ENCODE measurements around the gene ELMO1. TPM values are rescaled to one million over a fixed set of nuclear protein-coding genes. Genes with fewer than 3 reads are reported as not detected.
A peak's percentile ranks its signal among the peaks of the same experiment; 100 is the strongest.

Gene ELMO1
- total and polyA plus RNA-seq, 8 donors = 3.0 to 20.6 (median 6.6) TPM

GRCh38 chr7:36984710-36985312, 463.9 kb downstream of the ELMO1 start:
- H3K9me3 ChIP-seq = no peaks in the 10 kb centered on the region
- H3K4me3 ChIP-seq = no peak overlapping the region
- no peaks in the 10 kb centered on the region for H3K36me3 ChIP-seq
- DNase-seq (no peak), FAIRE-seq (no peak), ATAC-seq (no peak)
- H3K4me1 ChIP-seq = peaks cover 0 to 3% (median 0%) of the 10 kb centered on the region in 3 donors
- TF ChIP-seq, protein P1, sequence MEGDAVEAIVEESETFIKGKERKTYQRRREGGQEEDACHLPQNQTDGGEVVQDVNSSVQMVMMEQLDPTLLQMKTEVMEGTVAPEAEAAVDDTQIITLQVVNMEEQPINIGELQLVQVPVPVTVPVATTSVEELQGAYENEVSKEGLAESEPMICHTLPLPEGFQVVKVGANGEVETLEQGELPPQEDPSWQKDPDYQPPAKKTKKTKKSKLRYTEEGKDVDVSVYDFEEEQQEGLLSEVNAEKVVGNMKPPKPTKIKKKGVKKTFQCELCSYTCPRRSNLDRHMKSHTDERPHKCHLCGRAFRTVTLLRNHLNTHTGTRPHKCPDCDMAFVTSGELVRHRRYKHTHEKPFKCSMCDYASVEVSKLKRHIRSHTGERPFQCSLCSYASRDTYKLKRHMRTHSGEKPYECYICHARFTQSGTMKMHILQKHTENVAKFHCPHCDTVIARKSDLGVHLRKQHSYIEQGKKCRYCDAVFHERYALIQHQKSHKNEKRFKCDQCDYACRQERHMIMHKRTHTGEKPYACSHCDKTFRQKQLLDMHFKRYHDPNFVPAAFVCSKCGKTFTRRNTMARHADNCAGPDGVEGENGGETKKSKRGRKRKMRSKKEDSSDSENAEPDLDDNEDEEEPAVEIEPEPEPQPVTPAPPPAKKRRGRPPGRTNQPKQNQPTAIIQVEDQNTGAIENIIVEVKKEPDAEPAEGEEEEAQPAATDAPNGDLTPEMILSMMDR (IDR thresholded peaks at IDR 0.05) = no peak
- no peaks in the 10 kb centered on the region for H3K27me3 ChIP-seq
- H3K27ac ChIP-seq = no peak overlapping the region
- intact Hi-C loops (cut with DNase I) = loop anchor here (5.0 to 10.0 kb wide), 2 partner anchors 197 to 200 kb away; no protein-coding TSS in a partner anchor
- WGBS, 2 donors = 41 to 47% methylated on average over 6 of the region's 6 CpGs

GRCh38 chr7:36984041-36984521, 464.6 kb downstream of the ELMO1 start:
- peak in 1 of 4 donors; percentile 9 for ATAC-seq
- intact Hi-C loops (cut with DNase I) = loop anchor here in 2 of 3 donors (10.0 kb wide), 1 partner anchor 201 kb away; no protein-coding TSS in a partner anchor

GRCh38 chr7:36982766-36983165, 465.9 kb downstream of the ELMO1 start:
- ATAC-seq = no peak
- no peak for DNase-seq
- H3K36me3 ChIP-seq = no peaks in the 10 kb centered on the region
- no peaks in the 10 kb centered on the region for H3K9me3 ChIP-seq
- 89 to 94% methylated on average over 3 of the region's 3 CpGs for WGBS, 2 donors
- FAIRE-seq = no peak
- H3K4me1 ChIP-seq = peaks cover 1 to 4% (median 3%) of the 10 kb centered on the region in 3 donors
- H3K27me3 ChIP-seq = no peaks in the 10 kb centered on the region
- no peak overlapping the region for H3K27ac ChIP-seq
- no peak overlapping the region for H3K4me3 ChIP-seq
- TF ChIP-seq, protein P1 (IDR thresholded peaks at IDR 0.05) = no peak
- intact Hi-C loops (cut with DNase I) = loop anchor here in 2 of 3 donors (10.0 kb wide), 1 partner anchor 202 kb away; no protein-coding TSS in a partner anchor

More at GRCh38 chr7:36984041-36984521, 464.6 kb downstream of the ELMO1 start:
- peaks cover 0 to 3% (median 0%) of the 10 kb centered on the region in 3 donors for H3K4me1 ChIP-seq
- no peaks in the 10 kb centered on the region for H3K36me3 ChIP-seq
- DNase-seq (no peak), FAIRE-seq (no peak)
- no peaks in the 10 kb centered on the region for H3K27me3 ChIP-seq
- no peaks in the 10 kb centered on the region for H3K9me3 ChIP-seq
- H3K27ac ChIP-seq = no peak overlapping the region
- 63 to 70% methylated on average over 9 of the region's 9 CpGs for WGBS, 2 donors
- H3K4me3 ChIP-seq = no peak overlapping the region
- TF ChIP-seq, protein P1 (IDR thresholded peaks at IDR 0.05) = no peak

DNA sequence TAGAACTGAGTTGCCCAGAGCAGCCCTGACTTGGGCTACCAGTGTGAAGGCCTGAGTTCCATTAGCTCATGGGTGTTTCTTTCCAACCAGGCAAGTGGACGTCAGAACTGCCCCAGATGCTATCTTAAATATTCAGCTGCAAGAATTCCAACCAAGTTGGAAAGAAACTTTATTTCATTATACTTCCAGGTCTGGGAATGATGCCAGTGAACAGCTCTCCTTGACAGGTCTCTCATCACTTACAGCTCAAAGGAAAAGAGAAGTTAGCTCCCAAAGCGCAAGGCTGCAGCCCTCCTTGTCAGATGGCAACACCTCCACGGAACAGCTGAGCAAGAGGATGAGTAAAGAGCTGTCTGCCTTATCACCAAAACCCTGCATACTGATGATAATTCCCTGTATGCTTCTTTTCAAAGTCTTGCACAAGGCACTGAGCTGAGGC, 468.8 kb downstream of the ELMO1 start:
- no peak overlapping the region for H3K4me3 ChIP-seq
- peaks cover 3 to 4% (median 4%) of the 10 kb centered on the region in 3 donors for H3K4me1 ChIP-seq
- DNase-seq (no peak), ATAC-seq (peak; percentile 53 to 84 (median 71)), FAIRE-seq (no peak)
- H3K27me3 ChIP-seq = no peaks in the 10 kb centered on the region
- H3K36me3 ChIP-seq = no peaks in the 10 kb centered on the region
- 19 to 34% methylated on average over 3 of the region's 3 CpGs for WGBS, 2 donors
- no peaks in the 10 kb centered on the region for H3K9me3 ChIP-seq
- intact Hi-C loops (cut with DNase I) = loop anchor here in 2 of 3 donors (10.0 kb wide), 1 partner anchor 205 kb away; no protein-coding TSS in a partner anchor
- no peak overlapping the region for H3K27ac ChIP-seq
- TF ChIP-seq, protein P1 (IDR thresholded peaks at IDR 0.05) = no peak

GRCh38 chr7:36978461-36978860, 470.2 kb downstream of the ELMO1 start:
- no peaks in the 10 kb centered on the region for H3K27me3 ChIP-seq
- no peaks in the 10 kb centered on the region for H3K9me3 ChIP-seq
- no peaks in the 10 kb centered on the region for H3K36me3 ChIP-seq
- ATAC-seq (no peak), FAIRE-seq (no peak), DNase-seq (no peak)
- intact Hi-C loops (cut with DNase I) = no loop called here
- no peak overlapping the region for H3K4me3 ChIP-seq
- H3K4me1 ChIP-seq = peaks cover 0 to 4% (median 4%) of the 10 kb centered on the region in 3 donors
- TF ChIP-seq, protein P1 (IDR thresholded peaks at IDR 0.05) = no peak
- 82 to 93% methylated on average over 2 of the region's 2 CpGs for WGBS, 2 donors
- H3K27ac ChIP-seq = no peak overlapping the region

All from pancreas (tissue), 10 donors.